ENCODE measurements around the gene ARHGEF4.

DNA sequence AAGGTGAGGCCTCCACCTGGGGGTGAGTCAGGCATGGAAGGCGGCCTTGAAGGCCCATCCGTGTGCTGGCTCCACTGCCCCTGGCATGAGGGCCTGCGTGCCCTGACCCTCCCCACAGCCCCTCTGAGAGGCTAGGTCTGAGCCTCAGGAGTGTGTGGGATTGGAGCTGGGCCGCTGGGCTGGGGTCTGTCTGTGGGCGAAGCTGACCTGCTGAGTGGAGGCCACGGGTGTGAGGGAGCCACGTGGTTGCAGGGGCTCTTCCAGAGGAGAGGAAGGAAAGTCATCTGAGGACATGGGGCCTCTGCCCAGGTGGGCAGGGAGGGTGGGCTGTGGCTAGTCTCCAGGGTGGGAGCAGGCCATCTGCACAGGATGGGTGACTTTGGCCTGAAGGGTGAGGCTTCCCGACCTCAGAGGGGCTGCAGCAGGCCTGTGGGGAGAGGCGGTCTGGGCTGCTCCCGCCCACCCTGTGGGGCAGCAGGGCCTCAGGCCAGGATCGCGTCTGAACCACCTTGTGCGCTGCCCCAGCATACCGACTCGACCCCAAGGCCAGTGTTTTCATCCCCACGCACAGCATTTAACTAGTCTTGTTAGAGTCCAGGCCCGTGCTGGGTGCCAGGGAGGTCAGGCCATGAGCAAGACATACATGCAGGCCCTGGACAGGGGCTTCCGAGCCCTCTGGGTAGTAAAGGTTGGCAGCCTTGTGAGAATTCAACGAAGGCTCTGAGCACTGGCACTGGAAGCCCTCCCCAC is 11.2 kb downstream of the ARHGEF4 start:
- TF ChIP-seq, protein P1, sequence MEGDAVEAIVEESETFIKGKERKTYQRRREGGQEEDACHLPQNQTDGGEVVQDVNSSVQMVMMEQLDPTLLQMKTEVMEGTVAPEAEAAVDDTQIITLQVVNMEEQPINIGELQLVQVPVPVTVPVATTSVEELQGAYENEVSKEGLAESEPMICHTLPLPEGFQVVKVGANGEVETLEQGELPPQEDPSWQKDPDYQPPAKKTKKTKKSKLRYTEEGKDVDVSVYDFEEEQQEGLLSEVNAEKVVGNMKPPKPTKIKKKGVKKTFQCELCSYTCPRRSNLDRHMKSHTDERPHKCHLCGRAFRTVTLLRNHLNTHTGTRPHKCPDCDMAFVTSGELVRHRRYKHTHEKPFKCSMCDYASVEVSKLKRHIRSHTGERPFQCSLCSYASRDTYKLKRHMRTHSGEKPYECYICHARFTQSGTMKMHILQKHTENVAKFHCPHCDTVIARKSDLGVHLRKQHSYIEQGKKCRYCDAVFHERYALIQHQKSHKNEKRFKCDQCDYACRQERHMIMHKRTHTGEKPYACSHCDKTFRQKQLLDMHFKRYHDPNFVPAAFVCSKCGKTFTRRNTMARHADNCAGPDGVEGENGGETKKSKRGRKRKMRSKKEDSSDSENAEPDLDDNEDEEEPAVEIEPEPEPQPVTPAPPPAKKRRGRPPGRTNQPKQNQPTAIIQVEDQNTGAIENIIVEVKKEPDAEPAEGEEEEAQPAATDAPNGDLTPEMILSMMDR (IDR thresholded peaks at IDR 0.05; ENCODE audit: insufficient read depth, low read depth, low read length) = no peak
- TF ChIP-seq EZH2 (IDR thresholded peaks at IDR 0.05; ENCODE audit: insufficient read depth, low read length) = no peak

All from astrocyte (in vitro differentiated cells and primary cell).